HCT116 (cell line): Measurements from ENCODE around the gene SYNPO.

ENCODE experiments used
- CTCF ChIP-seq, 3 experiments: fragments of 200-600 bp in 1 of 3; sonication (generic) in 1 of 3; IDR thresholded peaks in 2 of 3; conservative IDR thresholded peaks in 1 of 3; 2 replicates each; pipeline ENCODE4 v1.5.1; 2012 to 2017; ENCODE audit warnings: low read depth in 2 of 3, low read length in 2 of 3, antibody characterized with exemption in 1 of 3, borderline replicate concordance in 1 of 3, control low read depth in 1 of 3, mild to moderate bottlenecking in 1 of 3, mixed read lengths in 1 of 3, mixed run types in 1 of 3, moderate library complexity in 1 of 3; ENCODE audit not compliant: insufficient read depth in 1 of 3
- EZH2 ChIP-seq: fragments of 200-600 bp; sonication (generic); IDR thresholded peaks from 2 replicates; pipeline ENCODE4 v1.6.1; 2017; ENCODE audit warnings: antibody characterized with exemption, mixed run types
- POLR2A ChIP-seq: IDR thresholded peaks from 2 replicates; pipeline ENCODE4 v1.7.0; 2011; ENCODE audit warnings: borderline replicate concordance; ENCODE audit not compliant: insufficient read depth, insufficient read length; ENCODE audit errors: extremely low read depth
- POLR2AphosphoS5 ChIP-seq: IDR thresholded peaks from 2 replicates; pipeline ENCODE4 v1.6.1; 2011; ENCODE audit warnings: mild to moderate bottlenecking, low read depth, low read length, moderate library complexity
- RAD21 ChIP-seq: IDR thresholded peaks from 2 replicates; pipeline ENCODE4 v1.6.1; 2012; ENCODE audit warnings: low read depth, mild to moderate bottlenecking
- SIN3A ChIP-seq: IDR thresholded peaks from 2 replicates; pipeline ENCODE4 v1.6.1; 2012; ENCODE audit warnings: low read depth
- YY1 ChIP-seq: IDR thresholded peaks from 2 replicates; pipeline ENCODE4 v1.6.1; 2011; ENCODE audit warnings: low read length, low read depth, moderate library complexity, mild to moderate bottlenecking; ENCODE audit not compliant: insufficient replicate concordance; ENCODE audit errors: extremely low read depth

- TF ChIP-seq POLR2A (no peak), CTCF (IDR thresholded peaks at IDR 0.05 in 2 of 3, conservative IDR thresholded peaks at IDR 0.05 in 1 of 3; ENCODE audit: borderline replicate concordance in 1 of 3, insufficient read depth in 1 of 3, low read depth in 2 of 3, low read length in 2 of 3) (no peak), YY1 (no peak), EZH2 (no peak), SIN3A (no peak), RAD21 (no peak), POLR2AphosphoS5 (no peak)
Measured at GRCh38 chr5:150663936-150664335, 23.5 kb downstream of the SYNPO start.
